HEK293 (cell line): ENCODE data around the gene DAPK2.
A peak's percentile ranks its signal among the peaks of the same experiment; 100 is the strongest.

ENCODE experiments used
- CTCF ChIA-PET: fragments of 350-600 bp; formaldehyde crosslinking; extraction: SDS; loops from one replicate; lab custom pipeline; 2021; ENCODE audit warnings: antibody characterized with exemption; lab: Yijun Ruan, JAX
- POLR2A ChIA-PET: fragments of 300-600 bp; formaldehyde crosslinking; extraction: SDS; loops from one replicate; lab custom pipeline; 2020; ENCODE audit warnings: antibody characterized with exemption, inconsistent platforms; lab: Yijun Ruan, JAX
- H3K27ac ChIP-seq: fragments of 200-500 bp; sonication (Bioruptor generic); 2 replicates; pipeline ENCODE4 v1.5.1; 2014; ENCODE audit warnings: low read depth, low read length, control low read depth, inconsistent platforms; ENCODE audit errors: extremely low read depth
- H3K36me3 ChIP-seq, 2 experiments: fragments of 200-500 bp in 1 of 2; sonication (Bioruptor generic) in 1 of 2; 1 replicate in 1 of 2; 2 replicates in 1 of 2; pipeline ENCODE4 v1.5.1; 2014 to 2017; ENCODE audit warnings: inconsistent platforms in 2 of 2, low read length in 2 of 2; ENCODE audit not compliant: control insufficient read depth in 2 of 2, insufficient read depth in 1 of 2
- H3K4me1 ChIP-seq: fragments of 200-500 bp; sonication (Bioruptor generic); 2 replicates; pipeline ENCODE4 v1.5.1; 2014; ENCODE audit warnings: mild to moderate bottlenecking, low read length, inconsistent platforms; ENCODE audit not compliant: control insufficient read depth, insufficient read depth
- H3K4me3 ChIP-seq: 2 replicates; pipeline ENCODE4 v1.5.1; 2011; ENCODE audit warnings: low read depth, mild to moderate bottlenecking, control low read depth, low read length, moderate library complexity
- H3K9me3 ChIP-seq: fragments of 200-500 bp; sonication (Bioruptor generic); 2 replicates; pipeline ENCODE4 v1.5.1; 2014; ENCODE audit warnings: low read depth, low read length, inconsistent platforms; ENCODE audit not compliant: control insufficient read depth, insufficient read depth
- FEZF1 ChIP-seq: fragments of 450-650 bp; formaldehyde crosslinking; IDR thresholded peaks from 2 replicates; pipeline ENCODE4 v1.5.1; 2016; ENCODE audit warnings: missing biosample characterization, missing genetic modification characterization
- GLI2 ChIP-seq: fragments of 450-650 bp; formaldehyde crosslinking; IDR thresholded peaks from 2 replicates; pipeline ENCODE4; 2017; ENCODE audit warnings: missing biosample characterization, missing genetic modification characterization, low read depth, borderline replicate concordance
- HOXA7 ChIP-seq: sonication (generic); formaldehyde crosslinking; IDR thresholded peaks from 2 replicates; pipeline ENCODE4 v1.8.1; 2022; ENCODE audit warnings: missing genetic modification reagents, borderline replicate concordance
- KLF1 ChIP-seq: fragments of 450-650 bp; formaldehyde crosslinking; IDR thresholded peaks from 2 replicates; pipeline ENCODE4 v1.5.1; 2016; ENCODE audit warnings: missing biosample characterization, missing genetic modification characterization
- REPIN1 ChIP-seq: fragments of 450-650 bp; formaldehyde crosslinking; IDR thresholded peaks from 2 replicates; pipeline ENCODE4 v1.5.1; 2017; ENCODE audit warnings: missing biosample characterization, missing genetic modification characterization, low read depth
- SCRT2 ChIP-seq: fragments of 450-650 bp; formaldehyde crosslinking; IDR thresholded peaks from 2 replicates; pipeline ENCODE4 v1.5.1; 2016; ENCODE audit warnings: missing biosample characterization, missing genetic modification characterization
- SETDB1 ChIP-seq: IDR thresholded peaks from one replicate; pipeline ENCODE4 v1.6.1; 2017; ENCODE audit warnings: mild to moderate bottlenecking, low read length, moderate library complexity, mixed read lengths; ENCODE audit not compliant: insufficient read length
- ZBTB17 ChIP-seq: fragments of 450-650 bp; formaldehyde crosslinking; IDR thresholded peaks from 2 replicates; pipeline ENCODE4 v1.5.1; 2016; ENCODE audit warnings: missing biosample characterization, missing genetic modification characterization
- ZNF138 ChIP-seq: fragments of 450-650 bp; formaldehyde crosslinking; IDR thresholded peaks from 2 replicates; pipeline ENCODE4 v1.5.1; 2016; ENCODE audit warnings: missing biosample characterization, missing genetic modification characterization, borderline replicate concordance
- ZNF274 ChIP-seq, 2 experiments: fragments of 200-500 bp in 1 of 2; fragments of 450-650 bp in 1 of 2; sonication (Bioruptor generic) in 1 of 2; formaldehyde crosslinking in 1 of 2; IDR thresholded peaks; 2 replicates each; pipeline versions ENCODE4 v1.5.1 to v1.6.1; 2014 to 2016; ENCODE audit warnings: borderline replicate concordance in 1 of 2, inconsistent platforms in 1 of 2, low read length in 1 of 2, missing biosample characterization in 1 of 2, missing genetic modification characterization in 1 of 2
- ZNF394 ChIP-seq: fragments of 450-650 bp; formaldehyde crosslinking; IDR thresholded peaks from 2 replicates; pipeline ENCODE4 v1.5.1; 2016; ENCODE audit warnings: missing biosample characterization, missing genetic modification characterization, mild to moderate bottlenecking, moderate library complexity, borderline replicate concordance
- ZNF530 ChIP-seq: fragments of 450-650 bp; formaldehyde crosslinking; IDR thresholded peaks from 2 replicates; pipeline ENCODE4 v1.5.1; 2016; ENCODE audit warnings: low read depth, missing biosample characterization, missing genetic modification characterization
- ZNF558 ChIP-seq: fragments of 450-650 bp; formaldehyde crosslinking; IDR thresholded peaks from 2 replicates; pipeline ENCODE4 v1.5.1; 2016; ENCODE audit warnings: missing biosample characterization, missing genetic modification characterization
- ZNF658 ChIP-seq: fragments of 450-650 bp; formaldehyde crosslinking; IDR thresholded peaks from 2 replicates; pipeline ENCODE4; 2016; ENCODE audit warnings: missing biosample characterization, missing genetic modification characterization
- ZNF76 ChIP-seq: fragments of 450-650 bp; formaldehyde crosslinking; IDR thresholded peaks from 2 replicates; pipeline ENCODE4; 2016; ENCODE audit warnings: low read depth, missing biosample characterization, missing genetic modification characterization, borderline replicate concordance
- ZNF768 ChIP-seq: fragments of 450-650 bp; formaldehyde crosslinking; IDR thresholded peaks from 2 replicates; pipeline ENCODE4 v1.5.1; 2018; ENCODE audit warnings: missing biosample characterization, mild to moderate bottlenecking, missing genetic modification characterization
- ZNF785 ChIP-seq: fragments of 450-650 bp; formaldehyde crosslinking; IDR thresholded peaks from 2 replicates; pipeline ENCODE4 v1.5.1; 2016; ENCODE audit warnings: missing biosample characterization, missing genetic modification characterization
- TF ChIP-seq, protein P1 (sequence below): fragments of 450-650 bp; formaldehyde crosslinking; IDR thresholded peaks from 2 replicates; pipeline ENCODE4 v1.5.1; 2016; ENCODE audit warnings: missing biosample characterization, missing genetic modification characterization
- TF ChIP-seq, protein P2 (sequence below): fragments of 450-650 bp; formaldehyde crosslinking; IDR thresholded peaks from 2 replicates; pipeline ENCODE4 v1.5.1; 2016; ENCODE audit warnings: missing biosample characterization, missing genetic modification characterization
- TF ChIP-seq, protein P3 (sequence below): fragments of 450-650 bp; formaldehyde crosslinking; IDR thresholded peaks from 2 replicates; pipeline ENCODE4 v1.5.1; 2016; ENCODE audit warnings: missing biosample characterization, missing genetic modification characterization
- TF ChIP-seq, protein P4 (sequence below): fragments of 450-650 bp; formaldehyde crosslinking; IDR thresholded peaks from 2 replicates; pipeline ENCODE4 v1.5.1; 2017; ENCODE audit warnings: missing biosample characterization, mild to moderate bottlenecking, missing genetic modification characterization, moderate library complexity

DAPK2 gene

DNA sequence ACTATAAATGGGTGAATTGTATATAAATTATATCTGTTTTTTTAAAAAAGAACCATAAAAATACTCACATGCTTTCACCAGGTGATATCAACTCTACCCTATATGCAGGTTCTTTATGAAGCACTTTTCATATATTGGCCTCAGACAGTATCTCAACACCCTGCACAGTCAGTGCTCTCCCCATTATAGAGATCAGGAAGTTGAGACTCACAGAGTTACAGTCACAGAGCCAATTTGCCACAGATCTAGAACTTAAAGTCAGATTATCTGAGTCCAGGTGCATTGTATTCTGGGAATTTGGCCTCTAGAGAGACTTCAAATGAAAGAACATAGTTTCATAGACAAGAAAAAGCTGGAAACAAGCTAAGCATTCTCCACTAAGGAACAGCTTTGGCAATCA, 38.1 kb downstream of the DAPK2 start (continued):
- TF ChIP-seq, protein P1, sequence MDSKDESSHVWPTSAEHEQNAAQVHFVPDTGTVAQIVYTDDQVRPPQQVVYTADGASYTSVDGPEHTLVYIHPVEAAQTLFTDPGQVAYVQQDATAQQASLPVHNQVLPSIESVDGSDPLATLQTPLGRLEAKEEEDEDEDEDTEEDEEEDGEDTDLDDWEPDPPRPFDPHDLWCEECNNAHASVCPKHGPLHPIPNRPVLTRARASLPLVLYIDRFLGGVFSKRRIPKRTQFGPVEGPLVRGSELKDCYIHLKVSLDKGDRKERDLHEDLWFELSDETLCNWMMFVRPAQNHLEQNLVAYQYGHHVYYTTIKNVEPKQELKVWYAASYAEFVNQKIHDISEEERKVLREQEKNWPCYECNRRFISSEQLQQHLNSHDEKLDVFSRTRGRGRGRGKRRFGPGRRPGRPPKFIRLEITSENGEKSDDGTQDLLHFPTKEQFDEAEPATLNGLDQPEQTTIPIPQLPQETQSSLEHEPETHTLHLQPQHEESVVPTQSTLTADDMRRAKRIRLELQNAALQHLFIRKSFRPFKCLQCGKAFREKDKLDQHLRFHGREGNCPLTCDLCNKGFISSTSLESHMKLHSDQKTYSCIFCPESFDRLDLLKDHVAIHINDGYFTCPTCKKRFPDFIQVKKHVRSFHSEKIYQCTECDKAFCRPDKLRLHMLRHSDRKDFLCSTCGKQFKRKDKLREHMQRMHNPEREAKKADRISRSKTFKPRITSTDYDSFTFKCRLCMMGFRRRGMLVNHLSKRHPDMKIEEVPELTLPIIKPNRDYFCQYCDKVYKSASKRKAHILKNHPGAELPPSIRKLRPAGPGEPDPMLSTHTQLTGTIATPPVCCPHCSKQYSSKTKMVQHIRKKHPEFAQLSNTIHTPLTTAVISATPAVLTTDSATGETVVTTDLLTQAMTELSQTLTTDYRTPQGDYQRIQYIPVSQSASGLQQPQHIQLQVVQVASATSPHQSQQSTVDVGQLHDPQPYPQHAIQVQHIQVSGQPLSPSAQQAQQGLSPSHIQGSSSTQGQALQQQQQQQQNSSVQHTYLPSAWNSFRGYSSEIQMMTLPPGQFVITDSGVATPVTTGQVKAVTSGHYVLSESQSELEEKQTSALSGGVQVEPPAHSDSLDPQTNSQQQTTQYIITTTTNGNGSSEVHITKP = no peak

DNA sequence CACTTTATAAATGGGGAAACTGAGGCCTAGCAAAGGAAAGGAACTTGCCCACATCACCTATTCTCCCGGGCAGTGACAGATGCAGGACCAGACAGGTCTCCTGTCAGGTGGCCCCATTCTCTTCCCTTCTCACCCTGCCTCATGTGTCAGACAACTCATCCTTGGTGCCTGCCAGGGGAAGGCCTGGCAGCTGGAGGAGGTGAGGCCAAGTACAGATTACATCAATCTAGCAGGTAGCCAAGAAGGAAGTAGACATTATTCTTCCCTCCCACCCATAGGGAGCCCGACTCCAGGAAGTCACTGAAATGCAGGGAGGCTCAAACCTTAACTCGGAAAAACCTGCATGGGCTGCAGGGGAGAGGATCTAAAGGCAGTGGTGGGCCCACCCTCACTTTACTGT, 39.6 kb downstream of the DAPK2 start:
- no peak for TF ChIP-seq ZNF394 (tag by site-specific recombination)
- TF ChIP-seq, protein P2, sequence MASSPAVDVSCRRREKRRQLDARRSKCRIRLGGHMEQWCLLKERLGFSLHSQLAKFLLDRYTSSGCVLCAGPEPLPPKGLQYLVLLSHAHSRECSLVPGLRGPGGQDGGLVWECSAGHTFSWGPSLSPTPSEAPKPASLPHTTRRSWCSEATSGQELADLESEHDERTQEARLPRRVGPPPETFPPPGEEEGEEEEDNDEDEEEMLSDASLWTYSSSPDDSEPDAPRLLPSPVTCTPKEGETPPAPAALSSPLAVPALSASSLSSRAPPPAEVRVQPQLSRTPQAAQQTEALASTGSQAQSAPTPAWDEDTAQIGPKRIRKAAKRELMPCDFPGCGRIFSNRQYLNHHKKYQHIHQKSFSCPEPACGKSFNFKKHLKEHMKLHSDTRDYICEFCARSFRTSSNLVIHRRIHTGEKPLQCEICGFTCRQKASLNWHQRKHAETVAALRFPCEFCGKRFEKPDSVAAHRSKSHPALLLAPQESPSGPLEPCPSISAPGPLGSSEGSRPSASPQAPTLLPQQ (tag by site-specific recombination) = 0 out of 2 replicates have a peak, but pooled peaks have one; percentile 27
- TF ChIP-seq SETDB1 = no peak
- Histone ChIP-seq H3K4me3 (no peak overlapping the region), H3K27ac (no peak overlapping the region), H3K36me3 (no peaks in the 10 kb centered on the region), H3K4me1 (peaks cover 3% of the 10 kb centered on the region; the same call in 1 of the 2 replicates), H3K9me3 (no peaks in the 10 kb centered on the region)
- CTCF ChIA-PET = no interaction called here
- POLR2A ChIA-PET = no interaction called here

DNA sequence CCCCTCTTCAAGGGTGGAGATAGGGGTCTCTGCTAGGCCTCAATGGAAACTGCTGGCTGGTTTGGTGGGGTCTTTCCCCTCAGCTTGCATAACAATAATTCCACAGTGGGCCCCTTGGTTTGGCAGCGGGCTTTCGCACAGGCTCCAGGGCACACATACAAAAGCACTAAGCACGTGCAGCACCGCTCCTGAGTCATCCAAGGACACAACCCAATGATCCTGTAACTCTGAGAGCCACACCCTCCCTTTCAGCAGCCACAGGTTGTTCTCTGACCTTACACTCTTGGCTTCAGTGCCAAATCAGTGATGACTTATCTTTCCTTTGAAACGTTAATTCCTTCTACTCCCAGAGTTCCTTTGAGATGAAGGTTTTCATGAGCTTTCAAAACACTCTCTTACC, 41.7 kb downstream of the DAPK2 start:
- Histone ChIP-seq H3K9me3 (no peaks in the 10 kb centered on the region), H3K27ac (no peak overlapping the region), H3K4me1 (no peaks in the 10 kb centered on the region), H3K36me3 (no peaks in the 10 kb centered on the region), H3K4me3 (no peak overlapping the region)
- ChIA-PET POLR2A (no interaction called here), CTCF (interaction anchor here (1.1 to 2.6 kb wide), 2 partner anchors 42 to 59 kb away, joined by 3 to 20 read pairs; partner anchors contain the start of gene DAPK2)
- no peak for TF ChIP-seq REPIN1 (tag by site-specific recombination)
- TF ChIP-seq KLF1 = peak; percentile 80
- no peak for TF ChIP-seq ZNF138
- no peak for TF ChIP-seq ZNF558
- TF ChIP-seq ZNF274 (IDR thresholded peaks at IDR 0.05; ENCODE audit: low read length) = no peak
- TF ChIP-seq ZNF274 (tag by site-specific recombination; IDR thresholded peaks at IDR 0.05; ENCODE audit: borderline replicate concordance) = no peak
- TF ChIP-seq ZNF768 = no peak
- peak; percentile 93 for TF ChIP-seq SCRT2 (tag by site-specific recombination)
- TF ChIP-seq GLI2 = no peak
- no peak for TF ChIP-seq ZNF530 (tag by site-specific recombination)
- TF ChIP-seq, protein P3, sequence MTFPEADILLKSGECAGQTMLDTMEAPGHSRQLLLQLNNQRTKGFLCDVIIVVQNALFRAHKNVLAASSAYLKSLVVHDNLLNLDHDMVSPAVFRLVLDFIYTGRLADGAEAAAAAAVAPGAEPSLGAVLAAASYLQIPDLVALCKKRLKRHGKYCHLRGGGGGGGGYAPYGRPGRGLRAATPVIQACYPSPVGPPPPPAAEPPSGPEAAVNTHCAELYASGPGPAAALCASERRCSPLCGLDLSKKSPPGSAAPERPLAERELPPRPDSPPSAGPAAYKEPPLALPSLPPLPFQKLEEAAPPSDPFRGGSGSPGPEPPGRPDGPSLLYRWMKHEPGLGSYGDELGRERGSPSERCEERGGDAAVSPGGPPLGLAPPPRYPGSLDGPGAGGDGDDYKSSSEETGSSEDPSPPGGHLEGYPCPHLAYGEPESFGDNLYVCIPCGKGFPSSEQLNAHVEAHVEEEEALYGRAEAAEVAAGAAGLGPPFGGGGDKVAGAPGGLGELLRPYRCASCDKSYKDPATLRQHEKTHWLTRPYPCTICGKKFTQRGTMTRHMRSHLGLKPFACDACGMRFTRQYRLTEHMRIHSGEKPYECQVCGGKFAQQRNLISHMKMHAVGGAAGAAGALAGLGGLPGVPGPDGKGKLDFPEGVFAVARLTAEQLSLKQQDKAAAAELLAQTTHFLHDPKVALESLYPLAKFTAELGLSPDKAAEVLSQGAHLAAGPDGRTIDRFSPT (tag by site-specific recombination) = no peak
- TF ChIP-seq ZNF785 (tag by site-specific recombination) = no peak
- TF ChIP-seq ZBTB17 (tag by site-specific recombination) = 0 out of 2 replicates have a peak, but pooled peaks have one; percentile 22
- TF ChIP-seq FEZF1 (tag by site-specific recombination) = no peak
- TF ChIP-seq HOXA7 (CRISPR knock-in tag) = no peak
- TF ChIP-seq, protein P2 (tag by site-specific recombination) = no peak
- TF ChIP-seq, protein P4, sequence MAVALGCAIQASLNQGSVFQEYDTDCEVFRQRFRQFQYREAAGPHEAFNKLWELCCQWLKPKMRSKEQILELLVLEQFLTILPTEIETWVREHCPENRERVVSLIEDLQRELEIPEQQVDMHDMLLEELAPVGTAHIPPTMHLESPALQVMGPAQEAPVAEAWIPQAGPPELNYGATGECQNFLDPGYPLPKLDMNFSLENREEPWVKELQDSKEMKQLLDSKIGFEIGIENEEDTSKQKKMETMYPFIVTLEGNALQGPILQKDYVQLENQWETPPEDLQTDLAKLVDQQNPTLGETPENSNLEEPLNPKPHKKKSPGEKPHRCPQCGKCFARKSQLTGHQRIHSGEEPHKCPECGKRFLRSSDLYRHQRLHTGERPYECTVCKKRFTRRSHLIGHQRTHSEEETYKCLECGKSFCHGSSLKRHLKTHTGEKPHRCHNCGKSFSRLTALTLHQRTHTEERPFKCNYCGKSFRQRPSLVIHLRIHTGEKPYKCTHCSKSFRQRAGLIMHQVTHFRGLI (tag by site-specific recombination) = no peak
- no peak for TF ChIP-seq ZNF76
- TF ChIP-seq ZNF658 = no peak
